ENCODE data around the gene PKN1.

GRCh38 chr19:14412324-14412995 lies 20.6 kb upstream of the PKN1 start:
- TF ChIP-seq POLR2A (IDR thresholded peaks at IDR 0.05; ENCODE audit: low read depth, low read length) (no peak), SPI1 (IDR thresholded peaks at IDR 0.05; ENCODE audit: low read depth, low read length) (no peak)
